H1 (cell line): ENCODE results near the gene SLC35A2.

Experiments used
- CTCF ChIP-seq, 3 experiments: IDR thresholded peaks; 1 replicate in 2 of 3; 2 replicates in 1 of 3; pipeline versions ENCODE4 v1.5.1 to v1.6.1; 2011; ENCODE audit warnings: low read length in 3 of 3, mild to moderate bottlenecking in 3 of 3, inconsistent platforms in 2 of 3, low read depth in 1 of 3, moderate library complexity in 1 of 3; ENCODE audit not compliant: insufficient read depth in 1 of 3; ENCODE audit errors: control extremely low read depth in 1 of 3
- GTF2F1 ChIP-seq: IDR thresholded peaks from 2 replicates; pipeline ENCODE4 v1.6.1; 2012; ENCODE audit warnings: low read depth, low read length, improper control_type of control experiment, borderline replicate concordance

- TF ChIP-seq CTCF (IDR thresholded peaks at IDR 0.05; ENCODE audit: control extremely low read depth in 1 of 3, insufficient read depth in 1 of 3, low read depth in 1 of 3, low read length in 3 of 3): no peak
- no peak for TF ChIP-seq GTF2F1
Observed at GRCh38 chrX:48893556-48894348, 17.7 kb downstream of the SLC35A2 start.
